Aorta (tissue), 5 donors: ENCODE measurements around the gene FCHSD2. TPM values are rescaled to one million over a fixed set of nuclear protein-coding genes. Genes with fewer than 3 reads are reported as not detected.

Experiments used
- ATAC-seq: fragments of 200-7000 bp; cut with Tn5 transposase; one replicate; pipeline ENCODE4 v1.9.1; 2022; ENCODE audit warnings: moderate library complexity; ENCODE audit not compliant: low FRiP score
- DNase-seq, 2 donors: peaks; one replicate each; pipeline ENCODE4 v3.0.0-alpha.2; 2020
- H3K27ac ChIP-seq, 2 donors: one replicate each; pipeline ENCODE4 v1.5.1; 2013; ENCODE audit warnings: low read length in 2 of 2, mild to moderate bottlenecking in 2 of 2, moderate library complexity in 2 of 2, control low read depth in 1 of 2, inconsistent platforms in 1 of 2, low read depth in 1 of 2
- H3K27me3 ChIP-seq, 2 donors: one replicate each; pipeline ENCODE4 v1.6.1; 2013; ENCODE audit warnings: control low read depth in 1 of 2, low read length in 1 of 2, mild to moderate bottlenecking in 1 of 2, moderate library complexity in 1 of 2; ENCODE audit not compliant: insufficient read depth in 2 of 2, control insufficient read depth in 1 of 2
- H3K36me3 ChIP-seq, 2 donors: one replicate each; pipeline ENCODE4 v1.6.1; 2013; ENCODE audit warnings: control low read depth in 1 of 2, low read length in 1 of 2, mild to moderate bottlenecking in 1 of 2; ENCODE audit not compliant: insufficient read depth in 2 of 2, control insufficient read depth in 1 of 2
- H3K4me1 ChIP-seq, 2 donors: one replicate each; pipeline ENCODE4 v1.6.1; 2013; ENCODE audit warnings: low read length in 2 of 2, control low read depth in 1 of 2, mild to moderate bottlenecking in 1 of 2, moderate library complexity in 1 of 2; ENCODE audit not compliant: insufficient read depth in 2 of 2, control insufficient read depth in 1 of 2
- H3K4me3 ChIP-seq, 2 donors: one replicate each; pipeline ENCODE4 v1.5.1; 2013; ENCODE audit warnings: low read length in 2 of 2, control low read depth in 1 of 2, mild to moderate bottlenecking in 1 of 2
- H3K9me3 ChIP-seq: one replicate; pipeline ENCODE4 v1.6.1; 2013; ENCODE audit warnings: mild to moderate bottlenecking, low read length; ENCODE audit not compliant: control insufficient read depth
- WGBS, 2 donors: extraction: QIAGEN DNeasy Blood & Tissue Kit; methylation state at CpG; one replicate each; pipeline ENCODE4 v1.1.7; 2013; 5-methylcytosine and 5-hydroxymethylcytosine counted together
- intact Hi-C, 2 donors: fragments of 100-400 bp; cut with DNase I; formaldehyde crosslinking; loops; one replicate each; pipeline versions ENCODE4 v1.14.2 to v1.15.0; 2022
- polyA plus RNA-seq, 2 donors: library from polyadenylated mRNA; stranded (reverse); fragments of 200-250 nt; gene quantifications; one replicate each; pipeline ENCODE4 v1.2.3, GENCODE V29; 2013
- total RNA-seq, 2 donors: library from RNA; stranded (reverse); fragmentation: NEBNext Ultra II Directional; extraction: Animal tissue kit (Norgen Biotek cat#: 25700); gene quantifications; one replicate each; pipeline ENCODE4 v1.2.1, GENCODE V29; 2021
- donor health status: healthy with polysubstance abuse.
- donor health status: Bipolar disorder and iron deficiency.
- donor health status: DM: no; HTN: no; CAD: no.
- donor health status: DM: no; HTN: no; CAD: no.
- donor health status: DM: yes; HTN: yes; CAD: no.

The FCHSD2 gene
- total and polyA plus RNA-seq, 4 donors, result 34.4 to 107 (median 62.2) TPM

GRCh38 chr11:72969894-72970335 lies 172.2 kb downstream of the FCHSD2 start:
- no peak for DNase-seq
- Histone ChIP-seq H3K36me3 (peaks cover 0 to 2% of the 10 kb centered on the region in 2 donors), H3K4me1 (peaks cover 0 to 3% of the 10 kb centered on the region in 2 donors), H3K9me3 (no peaks in the 10 kb centered on the region), H3K27ac (no peak overlapping the region), H3K27me3 (no peaks in the 10 kb centered on the region), H3K4me3 (no peak overlapping the region)
- no peak for ATAC-seq
- intact Hi-C loops, result no loop called here

GRCh38 chr11:72968390-72968789 lies 173.7 kb downstream of the FCHSD2 start:
- Histone ChIP-seq H3K27ac (no peak overlapping the region), H3K27me3 (no peaks in the 10 kb centered on the region), H3K4me3 (no peak overlapping the region), H3K9me3 (no peaks in the 10 kb centered on the region), H3K4me1 (peaks cover 0 to 3% of the 10 kb centered on the region in 2 donors), H3K36me3 (peaks cover 0 to 2% of the 10 kb centered on the region in 2 donors)
- DNase-seq (no peak), ATAC-seq (no peak)
- intact Hi-C loops, result no loop called here

GRCh38 chr11:72965672-72966071 lies 176.4 kb downstream of the FCHSD2 start:
- H3K36me3 ChIP-seq, result no peaks in the 10 kb centered on the region
- no peak overlapping the region for H3K4me3 ChIP-seq
- ATAC-seq (no peak), DNase-seq (no peak)
- no peaks in the 10 kb centered on the region for H3K9me3 ChIP-seq
- no peaks in the 10 kb centered on the region for H3K27me3 ChIP-seq
- H3K4me1 ChIP-seq, result peaks cover 0 to 3% of the 10 kb centered on the region in 2 donors
- intact Hi-C loops, result no loop called here
- 92 to 98% methylated on average over 1 of the region's 1 CpG for WGBS, 2 donors
- H3K27ac ChIP-seq, result no peak overlapping the region

GRCh38 chr11:72962717-72963116 lies 179.4 kb downstream of the FCHSD2 start:
- no peak for ATAC-seq
- Histone ChIP-seq H3K36me3 (no peaks in the 10 kb centered on the region), H3K9me3 (no peaks in the 10 kb centered on the region), H3K4me3 (no peak overlapping the region), H3K27me3 (no peaks in the 10 kb centered on the region), H3K4me1 (no peaks in the 10 kb centered on the region), H3K27ac (no peak overlapping the region)
- intact Hi-C loops, result no loop called here
- DNase-seq, result no peak

GRCh38 chr11:72962084-72962483 lies 180.0 kb downstream of the FCHSD2 start:
- ATAC-seq, result no peak
- H3K27me3 ChIP-seq, result no peaks in the 10 kb centered on the region
- H3K4me1 ChIP-seq, result no peaks in the 10 kb centered on the region
- no peaks in the 10 kb centered on the region for H3K9me3 ChIP-seq
- WGBS, 2 donors, result 80 to 85% methylated on average over 4 of the region's 4 CpGs
- no peak for DNase-seq
- no peaks in the 10 kb centered on the region for H3K36me3 ChIP-seq
- no peak overlapping the region for H3K27ac ChIP-seq
- intact Hi-C loops, result no loop called here
- no peak overlapping the region for H3K4me3 ChIP-seq

GRCh38 chr11:72959998-72960731 lies 182.0 kb downstream of the FCHSD2 start:
- Histone ChIP-seq H3K4me1 (no peaks in the 10 kb centered on the region), H3K27ac (no peak overlapping the region), H3K27me3 (no peaks in the 10 kb centered on the region), H3K4me3 (no peak overlapping the region), H3K9me3 (no peaks in the 10 kb centered on the region), H3K36me3 (no peaks in the 10 kb centered on the region)
- intact Hi-C loops, result no loop called here
- DNase-seq (no peak), ATAC-seq (no peak)
- WGBS, 2 donors, result 94 to 95% methylated on average over 3 of the region's 3 CpGs

- ATAC-seq (no peak), DNase-seq (no peak)
- Histone ChIP-seq H3K4me1 (no peaks in the 10 kb centered on the region), H3K27ac (no peak overlapping the region), H3K9me3 (no peaks in the 10 kb centered on the region), H3K36me3 (no peaks in the 10 kb centered on the region), H3K27me3 (no peaks in the 10 kb centered on the region), H3K4me3 (no peak overlapping the region)
- intact Hi-C loops, result no loop called here
- WGBS, 2 donors, result 82 to 84% methylated on average over 2 of the region's 2 CpGs
These were observed 183.3 kb downstream of the FCHSD2 start for GRCh38 chr11:72958791-72959190.

GRCh38 chr11:72955466-72955865 lies 186.7 kb downstream of the FCHSD2 start:
- intact Hi-C loops, result no loop called here
- no peak for ATAC-seq
- no peaks in the 10 kb centered on the region for H3K36me3 ChIP-seq

GRCh38 chr11:72954860-72955259 lies 187.3 kb downstream of the FCHSD2 start:
- no peaks in the 10 kb centered on the region for H3K36me3 ChIP-seq
- no peak overlapping the region for H3K27ac ChIP-seq
- no peaks in the 10 kb centered on the region for H3K27me3 ChIP-seq
- H3K4me3 ChIP-seq, result no peak overlapping the region
- no peak for DNase-seq
- intact Hi-C loops, result no loop called here
- ATAC-seq, result no peak
- 64 to 67% methylated on average over 3 of the region's 3 CpGs for WGBS, 2 donors
- H3K9me3 ChIP-seq, result no peaks in the 10 kb centered on the region
- peaks cover 0 to 2% of the 10 kb centered on the region in 2 donors for H3K4me1 ChIP-seq

More at GRCh38 chr11:72955466-72955865, 186.7 kb downstream of the FCHSD2 start:
- Histone ChIP-seq H3K9me3 (no peaks in the 10 kb centered on the region), H3K27me3 (no peaks in the 10 kb centered on the region), H3K4me1 (peaks cover 0 to 2% of the 10 kb centered on the region in 2 donors), H3K4me3 (no peak overlapping the region), H3K27ac (no peak overlapping the region)
- DNase-seq, result no peak
- 68 to 77% methylated on average over 1 of the region's 1 CpG for WGBS, 2 donors
